HG03469 (cell line): ENCODE data around the gene ACAD11.
A peak's percentile ranks its signal among the peaks of the same experiment; 100 is the strongest.

Experiments used
- ATAC-seq: cut with Tn5 transposase; IDR thresholded peaks from one replicate; pipeline ENCODE4 v1.9.1; 2021; ENCODE audit warnings: mild to moderate bottlenecking, moderate library complexity, moderate number of reproducible peaks; ENCODE audit not compliant: unreplicated experiment

ACAD11 gene, protein sequence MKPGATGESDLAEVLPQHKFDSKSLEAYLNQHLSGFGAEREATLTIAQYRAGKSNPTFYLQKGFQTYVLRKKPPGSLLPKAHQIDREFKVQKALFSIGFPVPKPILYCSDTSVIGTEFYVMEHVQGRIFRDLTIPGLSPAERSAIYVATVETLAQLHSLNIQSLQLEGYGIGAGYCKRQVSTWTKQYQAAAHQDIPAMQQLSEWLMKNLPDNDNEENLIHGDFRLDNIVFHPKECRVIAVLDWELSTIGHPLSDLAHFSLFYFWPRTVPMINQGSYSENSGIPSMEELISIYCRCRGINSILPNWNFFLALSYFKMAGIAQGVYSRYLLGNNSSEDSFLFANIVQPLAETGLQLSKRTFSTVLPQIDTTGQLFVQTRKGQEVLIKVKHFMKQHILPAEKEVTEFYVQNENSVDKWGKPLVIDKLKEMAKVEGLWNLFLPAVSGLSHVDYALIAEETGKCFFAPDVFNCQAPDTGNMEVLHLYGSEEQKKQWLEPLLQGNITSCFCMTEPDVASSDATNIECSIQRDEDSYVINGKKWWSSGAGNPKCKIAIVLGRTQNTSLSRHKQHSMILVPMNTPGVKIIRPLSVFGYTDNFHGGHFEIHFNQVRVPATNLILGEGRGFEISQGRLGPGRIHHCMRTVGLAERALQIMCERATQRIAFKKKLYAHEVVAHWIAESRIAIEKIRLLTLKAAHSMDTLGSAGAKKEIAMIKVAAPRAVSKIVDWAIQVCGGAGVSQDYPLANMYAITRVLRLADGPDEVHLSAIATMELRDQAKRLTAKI

DNA sequence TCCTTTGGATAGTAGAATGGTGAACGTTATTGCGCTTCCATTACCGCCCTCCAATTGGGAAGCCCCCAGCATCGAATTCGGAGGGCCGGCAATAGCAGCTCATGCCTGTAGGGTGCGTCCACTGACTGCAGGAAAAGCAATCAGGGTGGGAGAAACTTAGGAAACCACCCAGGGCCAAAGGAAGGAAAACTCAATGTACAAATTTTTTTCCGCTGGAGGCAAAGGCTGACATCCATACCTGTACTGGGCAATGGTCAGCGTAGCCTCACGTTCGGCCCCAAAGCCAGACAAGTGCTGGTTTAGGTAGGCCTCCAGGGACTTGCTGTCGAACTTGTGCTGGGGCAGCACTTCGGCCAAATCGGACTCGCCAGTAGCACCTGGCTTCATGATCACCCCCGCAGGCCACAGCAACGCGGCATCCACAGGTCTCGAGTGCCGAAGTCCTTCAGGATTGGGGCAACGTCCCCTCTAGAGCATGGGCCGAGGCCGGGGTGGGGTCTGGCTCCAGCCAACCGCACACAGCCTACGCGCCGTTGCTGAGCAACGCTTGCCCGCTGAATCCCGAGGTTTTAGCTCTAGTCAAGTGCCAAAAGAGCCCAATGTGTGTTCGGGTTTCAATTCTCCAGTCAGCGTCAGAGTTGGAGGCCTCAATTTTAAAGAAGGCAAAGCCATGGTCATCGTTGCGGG is at the start of gene ACAD11:
TSS of gene ACAD11 (minus strand) at position 445 of the 687 bp plus-strand sequence. CDS start at position 387, 58 bp downstream.
- peak; percentile 33 for ATAC-seq

DNA sequence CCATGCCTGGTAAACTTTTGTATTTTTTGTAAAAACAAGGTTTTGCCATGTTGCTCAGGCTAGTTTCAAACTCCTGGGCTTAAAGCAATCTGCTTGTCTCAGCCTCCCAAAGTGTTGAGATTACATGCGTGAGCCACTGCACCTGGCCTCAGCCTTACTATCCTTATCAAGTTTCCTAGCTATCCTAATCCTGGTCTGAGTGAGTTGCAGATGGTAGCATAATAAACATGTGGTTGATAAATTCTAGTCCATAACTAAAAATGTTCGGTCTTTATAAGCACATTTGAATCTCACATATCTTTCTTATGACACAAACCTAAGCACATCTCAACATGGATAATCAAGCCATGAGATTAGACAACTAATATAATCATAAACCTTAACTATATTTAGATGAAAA is 44.1 kb upstream of the ACAD11 start:
- ATAC-seq = no peak

DNA sequence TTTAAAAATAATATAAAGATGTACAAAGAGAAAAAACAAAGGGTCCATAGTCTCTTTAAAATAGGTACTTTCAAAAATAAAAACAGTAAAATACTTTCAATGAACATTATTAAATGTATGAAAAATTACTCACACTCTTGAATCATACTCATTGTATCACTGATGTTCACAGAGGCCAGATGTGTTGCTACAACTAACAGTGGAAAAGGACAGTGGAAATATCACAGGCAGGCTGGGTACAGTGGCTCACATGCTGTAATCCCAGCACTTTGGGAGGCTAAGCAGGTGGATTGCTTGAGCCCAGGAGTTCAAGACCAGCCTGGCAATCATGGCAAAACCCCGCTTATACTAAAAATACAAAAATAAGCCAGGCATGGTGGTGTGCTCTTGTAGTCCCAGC is 35.8 kb upstream of the ACAD11 start:
- no peak for ATAC-seq

DNA sequence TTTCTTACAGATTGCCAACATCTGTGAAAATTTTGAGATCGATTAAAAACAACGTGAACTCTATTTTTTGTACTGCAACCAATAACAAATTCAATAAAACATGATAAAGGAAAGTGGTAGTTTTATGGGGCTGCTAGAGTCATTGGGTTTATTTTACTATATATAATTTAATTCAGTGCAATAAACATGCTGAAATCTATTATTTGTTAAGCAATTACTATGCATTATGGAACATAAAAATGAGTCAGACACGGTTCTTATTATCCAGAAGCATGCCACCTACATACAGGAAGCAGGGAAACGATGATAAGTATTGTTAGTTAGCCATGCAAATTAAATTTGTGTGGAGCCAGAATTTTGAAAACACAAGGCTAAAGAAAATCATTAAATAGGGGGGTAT is 35.4 kb upstream of the ACAD11 start:
- no peak for ATAC-seq

DNA sequence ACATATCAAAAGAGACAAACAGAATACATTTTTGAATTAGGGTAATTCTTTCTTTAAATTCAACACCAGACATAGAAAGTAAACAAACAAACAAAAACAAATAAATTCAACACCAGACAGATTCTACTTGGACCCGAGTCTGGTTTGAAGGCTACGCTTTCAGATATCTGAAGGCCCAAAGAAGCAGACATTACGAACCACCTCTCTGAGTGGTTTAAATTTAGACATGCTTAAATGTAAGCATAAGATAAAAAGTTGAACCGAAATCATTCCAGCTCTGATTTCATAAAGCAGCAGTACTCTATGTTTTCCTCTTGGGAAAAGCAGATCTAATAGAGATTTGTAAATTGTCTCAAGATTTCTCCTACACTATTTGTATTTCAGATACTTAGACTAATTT is 30.4 kb upstream of the ACAD11 start:
- ATAC-seq = no peak

DNA sequence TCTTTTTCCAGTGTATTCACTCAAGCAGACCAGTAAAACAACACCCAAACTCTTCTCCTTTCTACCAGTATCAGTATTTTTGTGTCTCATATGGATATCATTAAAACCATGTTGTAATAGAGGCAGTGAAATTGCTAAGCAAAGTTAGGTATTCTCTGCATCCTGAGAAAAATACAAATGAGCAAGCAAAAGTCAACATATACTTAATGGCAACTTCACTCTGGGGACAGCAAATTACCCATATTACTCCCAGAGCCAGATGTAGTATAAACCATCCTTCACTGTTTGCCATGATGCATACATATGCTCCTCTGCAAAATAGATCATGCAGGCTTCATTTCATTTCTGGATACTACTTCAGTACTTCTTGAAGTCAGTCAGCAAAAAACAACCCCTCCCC is 22.6 kb upstream of the ACAD11 start:
- no peak for ATAC-seq

DNA sequence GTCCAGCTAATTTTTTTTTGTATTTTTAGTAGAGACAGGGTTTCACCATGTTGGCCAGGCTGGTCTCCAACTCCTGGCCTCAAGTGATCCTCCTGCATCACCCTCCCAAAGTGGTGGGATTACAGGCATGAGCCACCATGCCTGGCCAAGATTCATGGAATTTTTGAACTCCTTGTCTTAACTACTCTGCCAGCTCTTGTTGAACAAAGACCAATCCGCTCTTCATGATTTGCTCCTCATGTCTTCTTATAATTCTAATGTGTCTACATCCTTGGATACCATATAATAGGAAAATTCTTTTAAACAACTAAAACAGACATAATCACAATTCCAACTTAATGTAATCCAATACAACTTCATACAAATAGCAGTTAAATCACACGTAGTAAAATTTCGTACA is 21.8 kb upstream of the ACAD11 start:
- no peak for ATAC-seq

DNA sequence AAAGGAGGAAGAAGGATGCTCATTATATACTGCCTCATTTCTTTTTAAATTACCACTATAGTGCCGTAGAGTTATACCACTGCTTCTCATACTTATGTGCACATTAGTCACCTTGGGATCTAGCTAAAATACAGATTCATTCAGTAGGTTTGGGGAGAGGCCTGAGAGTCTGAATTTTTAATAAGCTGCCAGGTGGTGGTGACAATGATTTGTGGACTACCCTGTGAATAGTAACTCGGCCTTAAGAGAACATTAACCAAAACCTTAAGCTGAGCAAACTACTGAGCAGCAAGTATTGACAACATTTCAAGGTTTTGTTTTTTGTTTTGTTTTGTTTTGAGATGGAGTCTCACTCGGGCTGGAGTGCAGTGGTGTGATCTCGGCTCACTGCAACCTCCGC is 20.3 kb upstream of the ACAD11 start:
- ATAC-seq = no peak

DNA sequence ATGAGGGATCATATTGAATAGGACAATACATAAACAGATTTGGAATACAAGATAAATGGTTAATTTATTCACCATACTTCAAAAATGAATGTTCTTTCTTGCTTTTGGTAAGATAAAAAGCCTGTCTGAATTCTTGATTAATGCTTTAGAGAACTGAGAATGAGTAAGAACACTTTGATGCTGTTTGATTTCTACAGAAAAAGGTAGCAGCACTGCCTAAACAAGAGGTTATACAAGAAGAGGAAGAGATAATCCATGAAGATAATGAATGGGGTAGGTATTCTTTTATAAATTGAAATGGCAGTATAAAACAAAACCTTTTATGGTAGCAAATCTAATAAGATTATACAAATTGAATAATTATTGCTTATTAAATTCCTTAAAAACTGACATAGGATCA is 15.8 kb upstream of the ACAD11 start:
- ATAC-seq = no peak

DNA sequence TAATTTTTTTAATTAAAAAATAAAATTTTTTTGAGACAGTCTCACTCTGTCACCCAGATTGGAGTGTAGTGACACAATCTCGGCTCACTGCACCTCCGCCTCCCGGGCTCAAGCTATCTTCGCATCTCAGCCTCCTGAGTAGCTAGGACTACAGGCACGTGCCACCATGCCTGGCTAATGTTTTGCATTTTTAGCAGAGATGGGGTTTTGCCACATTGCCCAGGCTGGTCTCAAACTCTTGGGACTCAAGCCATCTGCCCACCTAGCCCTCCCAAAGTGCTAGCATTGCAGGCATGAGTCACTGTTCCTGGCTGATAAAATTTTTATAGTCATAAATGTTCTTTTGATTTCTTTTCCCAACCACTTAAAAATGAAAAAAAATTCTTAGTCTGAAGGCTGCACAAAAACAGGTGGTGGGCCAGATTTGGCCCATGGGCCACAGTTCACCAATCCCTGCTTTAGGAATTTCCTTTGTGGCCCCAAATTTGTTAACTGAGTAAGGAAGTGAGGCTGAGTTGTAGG is 9.7 kb upstream of the ACAD11 start:
- no peak for ATAC-seq

DNA sequence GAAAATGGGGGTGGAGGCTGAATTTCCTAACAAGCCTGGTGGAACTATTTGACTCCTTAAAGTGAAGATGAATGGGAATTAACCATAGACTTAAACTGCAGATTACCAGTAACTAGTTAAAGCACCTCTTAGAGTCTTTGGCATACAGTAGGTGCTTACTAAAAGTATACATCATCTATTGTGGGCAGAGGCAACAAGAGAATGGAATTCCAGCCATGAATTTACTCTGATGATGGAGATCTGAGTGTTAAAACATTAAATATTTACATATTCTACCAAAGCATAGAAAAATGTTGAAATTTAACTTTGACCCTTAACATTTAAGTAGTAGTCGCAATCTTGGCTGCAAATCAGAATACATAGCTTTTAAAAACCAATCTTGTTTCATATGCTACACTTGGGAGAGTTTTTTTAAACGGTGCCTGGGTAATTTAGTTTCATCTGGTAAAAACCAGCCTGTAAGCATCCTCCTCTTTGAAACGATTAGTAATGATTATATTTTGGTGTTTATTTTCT is 5.7 kb upstream of the ACAD11 start:
- ATAC-seq = no peak

DNA sequence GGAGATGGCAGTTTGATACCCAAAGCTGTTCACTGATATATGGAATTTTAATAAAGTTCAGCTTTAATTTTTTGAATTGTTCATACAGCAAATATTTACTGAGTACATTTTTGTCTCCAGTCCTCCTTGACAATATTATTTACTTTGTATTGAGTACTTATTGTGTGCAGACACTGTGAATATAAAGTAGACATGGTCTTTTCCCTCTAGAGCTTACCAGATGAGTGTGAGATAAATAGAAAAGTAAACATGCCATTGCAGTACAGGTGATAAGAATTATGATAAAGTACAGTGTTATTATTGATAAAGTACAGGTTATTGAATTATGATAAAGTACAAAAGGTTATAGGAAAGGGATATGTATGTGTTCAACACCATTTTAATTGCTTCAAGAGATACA is 2.6 kb upstream of the ACAD11 start:
- no peak for ATAC-seq

DNA sequence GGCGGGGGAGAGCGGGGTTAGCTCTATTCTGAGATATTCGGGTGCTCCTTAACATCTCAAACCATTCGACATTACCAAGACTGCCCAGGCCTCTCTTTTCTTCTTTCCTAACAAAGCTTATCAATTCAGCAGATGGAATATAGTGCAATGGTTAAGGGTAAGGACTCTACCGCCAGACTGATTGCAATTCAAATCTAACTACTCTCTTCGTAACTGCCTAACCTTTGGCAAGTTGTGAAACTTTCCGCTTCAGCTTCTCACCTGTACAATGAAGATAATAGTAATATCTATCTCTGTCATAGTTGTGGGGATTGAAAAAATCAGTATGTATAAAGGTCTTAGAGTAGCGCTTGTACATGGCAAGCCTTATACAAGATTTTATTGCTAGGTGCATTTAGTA is 1.5 kb upstream of the ACAD11 start:
- ATAC-seq = no peak

DNA sequence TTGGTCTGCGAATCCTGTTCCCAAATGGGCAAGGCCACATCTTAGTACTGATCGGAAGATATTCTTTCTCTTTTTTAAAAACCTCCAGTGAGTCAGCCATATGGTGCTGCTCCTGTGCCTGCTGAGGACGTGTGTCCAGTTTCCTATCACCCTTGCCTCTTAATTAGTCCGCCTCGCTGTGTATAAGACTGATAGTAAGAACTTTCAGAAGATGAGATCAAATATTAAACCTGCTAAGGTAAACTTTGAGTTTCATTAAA is 1.1 kb upstream of the ACAD11 start:
- ATAC-seq = no peak

DNA sequence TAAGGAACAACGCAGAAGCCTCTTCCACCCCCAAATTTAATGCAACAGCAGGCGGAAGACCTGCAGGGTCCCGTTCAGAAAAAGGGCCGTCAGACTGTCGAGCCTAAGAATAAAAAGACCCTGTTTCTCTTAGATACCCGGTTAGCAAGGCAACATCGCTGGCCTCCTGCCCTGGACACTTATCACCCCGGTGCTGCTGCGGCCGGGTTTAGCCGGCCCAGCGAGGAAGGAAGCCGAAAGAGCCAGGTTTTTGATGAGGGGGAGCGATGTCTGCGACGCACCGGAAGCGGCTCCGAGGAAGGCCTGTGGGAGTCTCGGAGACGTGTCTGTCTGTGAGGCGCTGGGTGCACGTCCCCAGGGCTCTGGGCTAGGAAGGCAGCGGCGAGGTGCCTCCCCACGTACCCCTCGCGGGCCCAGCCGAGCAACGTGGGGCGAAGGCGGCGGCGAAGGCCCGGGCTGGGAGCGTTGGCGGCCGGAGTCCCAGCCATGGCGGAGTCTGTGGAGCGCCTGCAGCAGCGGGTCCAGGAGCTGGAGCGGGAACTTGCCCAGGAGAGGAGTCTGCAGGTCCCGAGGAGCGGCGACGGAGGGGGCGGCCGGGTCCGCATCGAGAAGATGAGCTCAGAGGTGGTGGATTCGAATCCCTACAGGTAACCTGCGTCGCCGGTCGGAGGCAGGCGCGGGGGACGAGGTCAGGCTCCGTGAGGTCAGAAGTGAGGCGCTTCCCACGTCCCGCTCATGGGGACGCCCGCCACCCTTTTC is 622 bp upstream of the ACAD11 start, which contains the start of gene UBA5:
TSS of gene UBA5 (plus strand) at position 278 of the 759 bp plus-strand sequence. CDS start at position 487, 209 bp downstream.
- ATAC-seq = peak; percentile 47

DNA sequence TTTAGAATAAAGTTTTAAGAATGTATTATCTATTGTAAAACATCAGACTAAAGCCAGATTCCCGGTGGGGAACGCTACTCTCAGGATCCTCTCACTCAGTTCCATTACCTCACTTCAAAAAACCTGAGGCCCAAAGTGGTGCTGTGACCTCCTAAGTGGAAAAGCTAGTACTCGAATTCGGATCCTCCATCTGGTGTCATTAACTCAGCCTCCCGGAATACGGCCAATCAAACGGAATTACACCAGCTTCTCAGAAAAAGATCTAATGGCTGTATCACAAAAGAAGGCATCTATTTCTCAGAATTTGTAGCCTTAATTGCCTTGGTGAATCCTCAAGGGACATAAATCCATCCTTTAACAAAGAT is 627 bp downstream of the ACAD11 start:
- no peak for ATAC-seq

DNA sequence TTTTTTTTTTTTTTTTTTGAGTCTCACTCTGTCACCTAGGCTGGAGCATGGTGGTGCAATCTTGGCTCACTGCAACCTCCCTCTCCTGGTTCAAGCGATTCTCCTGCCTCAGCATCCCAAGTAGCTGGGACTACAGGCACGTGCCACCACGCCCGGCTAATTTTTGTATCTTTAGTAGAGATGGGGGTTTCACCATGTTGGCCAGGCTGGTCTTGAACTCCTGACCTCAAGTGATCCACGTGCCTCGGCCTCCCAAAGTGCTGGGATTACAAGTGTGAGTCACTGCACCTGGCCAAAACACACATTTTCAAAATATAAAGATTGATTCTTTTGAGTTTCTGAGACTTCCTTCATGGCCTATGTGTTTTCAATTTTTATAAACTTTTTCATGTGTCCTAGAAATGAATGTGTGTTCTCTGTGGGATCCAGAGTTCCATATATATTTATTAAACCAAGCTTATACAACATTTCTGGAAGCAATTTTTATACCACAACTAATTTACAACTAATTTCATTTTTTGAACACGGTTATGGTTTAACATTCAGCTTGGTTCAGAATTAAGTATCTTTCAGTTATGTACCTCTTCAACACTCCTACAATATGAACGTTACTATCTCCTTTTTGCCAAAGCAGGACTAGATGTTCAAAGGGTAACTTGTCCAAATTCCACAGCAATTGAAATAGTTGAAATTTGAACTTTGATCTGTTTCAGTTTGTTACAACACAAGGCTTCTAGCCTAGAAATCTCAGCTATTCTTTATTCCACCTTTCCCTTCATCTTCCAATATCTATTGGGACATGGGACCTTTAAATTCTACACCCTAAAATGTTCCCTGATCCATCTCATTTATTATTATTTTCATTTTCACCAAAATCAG is 1.5 kb downstream of the ACAD11 start:
- ATAC-seq = no peak

DNA sequence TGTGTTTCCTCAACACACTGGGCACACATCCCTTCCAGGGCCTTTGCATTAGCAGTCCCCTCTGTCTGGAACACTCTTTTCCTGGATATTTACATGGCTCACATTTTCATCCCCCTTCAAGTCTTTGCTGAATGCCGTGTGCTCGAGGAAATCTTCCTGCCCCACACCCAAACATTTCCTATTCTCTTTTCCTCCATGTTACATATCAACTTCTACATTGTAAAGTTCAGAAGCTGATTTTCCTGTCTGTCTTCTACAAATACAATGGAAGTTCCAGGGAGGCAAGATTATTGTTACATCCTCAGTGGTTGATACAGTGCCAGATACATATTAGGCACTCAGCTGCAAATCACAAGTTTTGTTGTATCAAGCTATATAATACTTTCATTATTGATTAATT is 4.1 kb downstream of the ACAD11 start:
- no peak for ATAC-seq

DNA sequence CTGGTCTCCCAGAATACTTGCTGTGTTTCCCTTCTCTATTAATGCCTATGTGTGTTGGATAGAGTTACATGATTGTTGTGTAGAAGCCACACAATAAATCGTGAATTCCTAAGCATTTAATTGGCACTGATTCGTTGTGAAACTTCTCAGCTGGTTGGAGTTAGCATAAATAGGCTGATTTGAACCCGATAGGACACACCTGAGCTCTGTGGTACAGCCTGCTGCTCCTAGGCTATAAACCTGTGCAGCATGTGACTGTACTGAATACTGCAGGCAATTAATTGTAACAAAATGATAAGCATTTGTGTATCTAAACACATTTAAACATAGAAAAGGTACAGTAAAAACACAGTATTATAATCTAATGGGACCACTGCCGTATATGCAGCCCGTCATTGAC is 4.9 kb downstream of the ACAD11 start:
- ATAC-seq = no peak

DNA sequence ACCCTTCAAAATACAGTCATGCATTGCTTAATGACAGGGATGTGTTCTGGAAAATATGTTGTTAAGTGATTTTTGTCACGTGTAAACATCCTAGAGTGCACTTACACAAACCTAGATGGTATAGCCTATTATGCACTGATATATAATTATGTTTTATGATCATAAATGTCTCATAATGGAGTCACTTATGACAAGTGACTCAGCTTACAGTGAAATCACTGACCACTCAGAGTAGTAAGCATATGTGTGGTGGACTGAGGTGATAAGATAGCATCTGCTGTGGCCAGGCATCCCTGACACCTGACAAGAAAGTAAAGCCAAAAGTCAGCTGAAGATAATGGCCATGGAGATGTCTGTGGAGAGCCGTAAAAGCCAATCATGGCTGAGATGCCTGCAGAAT is 5.4 kb downstream of the ACAD11 start:
- ATAC-seq = no peak
